Vagina (tissue), 2 donors: Measurements from ENCODE around the gene ANKLE2. TPM values are rescaled to one million over a fixed set of nuclear protein-coding genes. Genes with fewer than 3 reads are reported as not detected.

Experiments used
- DNase-seq, 2 donors: peaks; one replicate each; pipeline ENCODE4 v3.0.0-alpha.2; 2017; ENCODE audit errors: extremely low spot score in 2 of 2
- H3K27ac ChIP-seq: fragments of 200-600 bp; sonication (generic); one replicate; pipeline ENCODE4 v1.5.1; 2019
- H3K27me3 ChIP-seq: fragments of 200-600 bp; sonication (generic); one replicate; pipeline ENCODE4 v1.5.1; 2019
- H3K36me3 ChIP-seq, 2 donors: fragments of 200-600 bp; sonication (generic); one replicate each; pipeline ENCODE4 v1.5.1; 2017 to 2019
- H3K4me1 ChIP-seq: fragments of 200-600 bp; sonication (generic); one replicate; pipeline ENCODE4 v1.5.1; 2019
- H3K4me3 ChIP-seq, 2 donors: fragments of 200-600 bp; sonication (generic); 1 replicate in 1 of 2; 2 replicates in 1 of 2; pipeline ENCODE4 v1.5.1; 2016 to 2019
- H3K9me3 ChIP-seq: fragments of 200-600 bp; sonication (generic); one replicate; pipeline ENCODE4 v1.5.1; 2019
- CTCF ChIP-seq, 3 experiments: fragments of 450-650 bp in 2 of 3; fragments of 200-600 bp in 1 of 3; sonication (generic) in 1 of 3; IDR thresholded peaks; one replicate each; pipeline ENCODE4 v1.5.1; 2017 to 2019; ENCODE audit warnings: antibody characterized with exemption in 3 of 3, mild to moderate bottlenecking in 2 of 3, moderate library complexity in 2 of 3
- POLR2A ChIP-seq, 2 donors: fragments of 450-650 bp; IDR thresholded peaks; one replicate each; pipeline ENCODE4 v1.6.1; 2017; ENCODE audit warnings: antibody characterized with exemption in 2 of 2, mild to moderate bottlenecking in 2 of 2, moderate library complexity in 2 of 2
- POLR2AphosphoS5 ChIP-seq, 2 donors: sonication (generic); formaldehyde crosslinking; IDR thresholded peaks; one replicate each; pipeline ENCODE4 v1.9.0; 2017; ENCODE audit warnings: antibody characterized with exemption in 2 of 2, mild to moderate bottlenecking in 2 of 2, low read depth in 1 of 2; ENCODE audit not compliant: insufficient read depth in 1 of 2
- intact Hi-C: fragments of 100-400 bp; cut with DNase I; formaldehyde crosslinking; loops from one replicate; pipeline ENCODE4 v1.15.1; 2023
- total RNA-seq: library from RNA; depleted of rRNA; stranded (reverse); fragments of >200 nt; gene quantifications from one replicate; pipeline ENCODE4 v1.2.3, GENCODE V29; 2016

Gene ANKLE2
- total RNA-seq, 1 donor from 2014 or later, result 63.1 TPM

DNA sequence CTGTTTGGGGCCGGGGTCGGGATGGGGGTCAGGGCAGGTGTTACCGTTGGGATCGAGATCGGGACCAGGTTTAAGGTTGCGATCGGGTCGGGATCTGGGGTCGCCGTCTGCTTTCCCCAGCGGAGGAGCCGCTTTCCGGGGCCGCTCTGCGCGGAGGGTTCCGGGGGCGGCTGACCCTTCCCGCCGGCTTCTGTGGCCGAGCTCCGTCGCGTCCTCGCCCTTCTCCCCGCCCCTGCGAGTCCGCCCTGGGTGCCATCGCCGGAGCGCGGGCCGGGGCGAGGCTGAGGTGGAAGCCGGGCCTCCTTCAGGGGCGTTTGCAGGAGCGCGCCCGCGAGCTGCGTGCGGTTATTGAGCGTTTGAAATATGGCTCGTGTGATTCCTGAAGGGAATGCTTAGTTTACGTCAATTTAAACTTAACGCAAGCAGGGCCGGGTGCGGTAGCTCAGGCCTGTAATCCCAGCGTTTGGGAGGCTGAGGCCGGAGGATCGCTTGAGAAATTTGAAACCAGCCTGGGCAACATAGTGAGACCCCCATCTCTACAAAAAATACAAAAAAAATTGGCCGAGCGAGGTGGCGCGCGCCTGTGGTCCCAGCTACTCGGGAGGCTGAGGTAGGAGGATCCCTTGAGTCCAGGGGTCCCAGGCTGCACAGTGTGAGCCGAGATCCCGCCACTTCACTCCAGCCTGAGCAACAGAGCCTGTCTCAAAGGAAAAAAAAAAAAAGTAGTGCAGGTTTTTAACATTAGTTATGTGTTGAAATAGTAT, 50.4 kb downstream of the ANKLE2 start:
- no peak for DNase-seq
- Histone ChIP-seq H3K9me3 (no peaks in the 10 kb centered on the region), H3K4me3 (peak overlapping the region; percentile 65 to 66), H3K36me3 (peaks cover 0 to 7% of the 10 kb centered on the region in 2 donors), H3K27ac (peak overlapping the region; percentile 27), H3K27me3 (no peaks in the 10 kb centered on the region), H3K4me1 (peaks cover 27% of the 10 kb centered on the region)
- TF ChIP-seq CTCF (IDR thresholded peaks at IDR 0.05), result no peak
- no peak for TF ChIP-seq POLR2AphosphoS5 (IDR thresholded peaks at IDR 0.05; ENCODE audit: insufficient read depth in 1 of 2, low read depth in 1 of 2)
- TF ChIP-seq POLR2A (IDR thresholded peaks at IDR 0.05), result no peak
- intact Hi-C loops, result no loop called here

- no peak for DNase-seq
- Histone ChIP-seq H3K4me1 (peaks cover 27% of the 10 kb centered on the region), H3K27me3 (no peaks in the 10 kb centered on the region), H3K4me3 (peak within 1 kb of the TSS; percentile 65 to 66), H3K27ac (peak within 1 kb of the TSS; percentile 68), H3K36me3 (peaks cover 0 to 7% of the 10 kb centered on the region in 2 donors), H3K9me3 (no peaks in the 10 kb centered on the region)
- peak; percentile 51 to 79 for TF ChIP-seq POLR2AphosphoS5 (IDR thresholded peaks at IDR 0.05; ENCODE audit: insufficient read depth in 1 of 2, low read depth in 1 of 2)
- no peak for TF ChIP-seq POLR2A (IDR thresholded peaks at IDR 0.05)
- TF ChIP-seq CTCF (IDR thresholded peaks at IDR 0.05), result no peak
- intact Hi-C loops, result no loop called here
These were observed 51.1 kb downstream of the ANKLE2 start, which contains the start of gene PGAM5 for GRCh38 chr12:132710405-132711079. PGAM5 (plus strand) TSS chr12:132710842; CDS start chr12:132710877, 35 bp downstream.

DNA sequence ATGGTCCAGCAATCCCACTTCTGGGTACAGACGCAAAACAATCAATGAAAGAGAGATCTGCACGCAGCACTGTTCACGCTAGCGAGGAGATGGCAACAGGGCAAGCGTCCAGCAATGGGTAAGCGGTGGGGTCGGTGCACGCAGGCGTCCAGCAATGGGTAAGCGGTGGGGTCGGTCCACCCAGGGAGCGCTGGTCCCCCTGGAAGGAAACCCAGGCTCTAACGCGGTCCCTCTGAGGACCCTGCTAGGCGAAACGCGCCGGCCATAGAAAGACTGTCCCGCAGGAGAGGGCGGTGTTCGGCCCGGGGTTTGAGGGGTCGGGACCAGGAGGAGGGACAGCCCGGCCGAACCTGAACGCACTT, 51.6 kb downstream of the ANKLE2 start:
- peak overlapping the region; percentile 65 to 66 for H3K4me3 ChIP-seq
- DNase-seq, result no peak
- no peaks in the 10 kb centered on the region for H3K9me3 ChIP-seq
- TF ChIP-seq POLR2AphosphoS5 (IDR thresholded peaks at IDR 0.05; ENCODE audit: insufficient read depth in 1 of 2, low read depth in 1 of 2) (no peak), POLR2A (IDR thresholded peaks at IDR 0.05) (no peak), CTCF (IDR thresholded peaks at IDR 0.05) (no peak)
- peaks cover 27% of the 10 kb centered on the region for H3K4me1 ChIP-seq
- H3K27me3 ChIP-seq, result no peaks in the 10 kb centered on the region
- peaks cover 0 to 5% of the 10 kb centered on the region in 2 donors for H3K36me3 ChIP-seq
- peak overlapping the region; percentile 68 for H3K27ac ChIP-seq
- intact Hi-C loops, result no loop called here

- Histone ChIP-seq H3K9me3 (no peaks in the 10 kb centered on the region), H3K27ac (no peak overlapping the region), H3K4me1 (peaks cover 27% of the 10 kb centered on the region), H3K36me3 (no peaks in the 10 kb centered on the region), H3K4me3 (no peak overlapping the region), H3K27me3 (no peaks in the 10 kb centered on the region)
- DNase-seq, result no peak
- intact Hi-C loops, result no loop called here
- TF ChIP-seq POLR2AphosphoS5 (IDR thresholded peaks at IDR 0.05; ENCODE audit: insufficient read depth in 1 of 2, low read depth in 1 of 2) (no peak), POLR2A (IDR thresholded peaks at IDR 0.05) (no peak)
These were observed 53.5 kb downstream of the ANKLE2 start for GRCh38 chr12:132708150-132708549.

- Histone ChIP-seq H3K27me3 (no peaks in the 10 kb centered on the region), H3K9me3 (no peaks in the 10 kb centered on the region), H3K4me3 (no peak overlapping the region), H3K36me3 (no peaks in the 10 kb centered on the region), H3K4me1 (peaks cover 19% of the 10 kb centered on the region), H3K27ac (no peak overlapping the region)
- TF ChIP-seq CTCF (IDR thresholded peaks at IDR 0.05) (no peak), POLR2AphosphoS5 (IDR thresholded peaks at IDR 0.05; ENCODE audit: insufficient read depth in 1 of 2, low read depth in 1 of 2) (no peak), POLR2A (IDR thresholded peaks at IDR 0.05) (no peak)
- no peak for DNase-seq
- intact Hi-C loops, result no loop called here
These were observed 54.4 kb downstream of the ANKLE2 start for GRCh38 chr12:132707241-132707640.
